PC-9 (cell line): Measurements from ENCODE around the gene INPP4A. TPM values are rescaled to one million over a fixed set of nuclear protein-coding genes. Genes with fewer than 3 reads are reported as not detected.

ENCODE experiments used
- BruUV-seq: library from RNA; stranded (reverse); fragments of 400-500 nt; replicated peaks from 2 replicates; lab custom pipeline; 2021; lab: Mats Ljungman, UMichigan
- CTCF ChIA-PET: fragments of 300-600 bp; sonication (Branson Sonifier 250); formaldehyde crosslinking; loops from one replicate; lab custom pipeline; 2022; ENCODE audit warnings: antibody characterized with exemption; lab: Charles Lee
- POLR2A ChIA-PET: fragments of 300-600 bp; sonication (Branson Sonifier 250); formaldehyde crosslinking; loops from one replicate; lab custom pipeline; 2022; ENCODE audit warnings: antibody characterized with exemption; ENCODE audit not compliant: unreplicated experiment; lab: Charles Lee
- DNase-seq, 2 experiments: peaks; one replicate each; pipeline versions ENCODE4 v3.0.0 to v3.0.0-alpha.2; 2015 to 2022; ENCODE audit warnings: mixed read lengths in 1 of 2
- H2AFZ ChIP-seq: fragments of 200-600 bp; sonication (generic); 2 replicates; pipeline ENCODE4 v1.8.1; 2017; ENCODE audit warnings: antibody characterized with exemption
- H3F3A ChIP-seq: fragments of 200-600 bp; sonication (generic); 2 replicates; pipeline ENCODE4 v1.8.1; 2017; ENCODE audit warnings: antibody characterized with exemption, mild to moderate bottlenecking, low read depth; ENCODE audit not compliant: insufficient read depth
- H3K27ac ChIP-seq: fragments of 200-600 bp; sonication (generic); 2 replicates; pipeline ENCODE4 v1.6.1; 2016; ENCODE audit warnings: mixed run types
- H3K27me3 ChIP-seq: fragments of 200-600 bp; sonication (generic); 2 replicates; pipeline ENCODE4 v1.6.1; 2016; ENCODE audit warnings: low read depth, mixed run types; ENCODE audit not compliant: insufficient read depth
- H3K36me3 ChIP-seq: fragments of 200-600 bp; sonication (generic); 2 replicates; pipeline ENCODE4 v1.6.1; 2016; ENCODE audit warnings: low read depth, mixed run types
- H3K4me1 ChIP-seq: fragments of 200-600 bp; sonication (generic); replicated peaks from 2 replicates; pipeline ENCODE4 v1.6.1; 2016; ENCODE audit warnings: mixed run types; ENCODE audit not compliant: insufficient read depth
- H3K4me2 ChIP-seq: fragments of 200-600 bp; sonication (generic); 2 replicates; pipeline ENCODE4 v1.6.1; 2017; ENCODE audit warnings: mixed run types
- H3K4me3 ChIP-seq: fragments of 200-600 bp; sonication (generic); 2 replicates; pipeline ENCODE4 v1.6.1; 2016; ENCODE audit warnings: mixed run types
- H3K79me2 ChIP-seq: fragments of 200-600 bp; sonication (generic); 2 replicates; pipeline ENCODE4 v1.6.1; 2017; ENCODE audit warnings: low read depth, mixed run types
- H3K9me2 ChIP-seq: fragments of 200-600 bp; sonication (generic); 2 replicates; pipeline ENCODE4 v1.8.1; 2017; ENCODE audit warnings: mild to moderate bottlenecking; ENCODE audit not compliant: insufficient read depth
- H3K9me3 ChIP-seq: fragments of 200-600 bp; sonication (generic); 2 replicates; pipeline ENCODE4 v1.8.1; 2016; ENCODE audit warnings: low read depth; ENCODE audit not compliant: insufficient read depth
- H4K20me1 ChIP-seq: fragments of 200-600 bp; sonication (generic); 2 replicates; pipeline ENCODE4 v1.8.1; 2017; ENCODE audit not compliant: insufficient read depth
- CTCF ChIP-seq: fragments of 200-600 bp; sonication (generic); conservative IDR thresholded peaks from 2 replicates; pipeline ENCODE4 v1.6.1; 2017; ENCODE audit warnings: mixed run types, antibody characterized with exemption, mild to moderate bottlenecking, moderate library complexity
- EZH2 ChIP-seq: fragments of 200-600 bp; sonication (generic); IDR thresholded peaks from 2 replicates; pipeline ENCODE4 v1.8.0; 2017; ENCODE audit warnings: antibody characterized with exemption, low read depth
- intact Hi-C: fragments of 100-400 bp; cut with micrococcal nuclease; formaldehyde crosslinking; loops from one replicate; pipeline ENCODE4 v1.10.0; 2022; ENCODE audit not compliant: unreplicated experiment
- total RNA-seq: library from RNA; stranded (reverse); gene quantifications from 2 replicates; pipeline ENCODE4 v1.2.3, GENCODE V29; 2021

Gene INPP4A
- total RNA-seq, 1 experiment from 2014 or later: 52.9 TPM

GRCh38 chr2:98520806-98521205 is 76.1 kb downstream of the INPP4A start:
- H3K4me2 ChIP-seq: no peak overlapping the region
- ChIA-PET CTCF (no interaction called here), POLR2A (no interaction called here)
- TF ChIP-seq EZH2 (no peak), CTCF (no peak)
- H3K27me3 ChIP-seq: no peaks in the 10 kb centered on the region
- no peaks in the 10 kb centered on the region for H3K36me3 ChIP-seq
- H3K4me3 ChIP-seq: no peak overlapping the region
- H3K79me2 ChIP-seq: no peaks in the 10 kb centered on the region
- no peak for DNase-seq
- no peaks in the 10 kb centered on the region for H3F3A ChIP-seq
- intact Hi-C loops: no loop called here
- no peak overlapping the region for H2AFZ ChIP-seq
- no peak overlapping the region for H3K27ac ChIP-seq
- no TSS peak for BruUV-seq
- H3K4me1 ChIP-seq: no peaks in the 10 kb centered on the region
- H3K9me3 ChIP-seq: no peaks in the 10 kb centered on the region
- no peaks in the 10 kb centered on the region for H3K9me2 ChIP-seq
- no peaks in the 10 kb centered on the region for H4K20me1 ChIP-seq

- POLR2A ChIA-PET: no interaction called here
These were observed 76.6 kb downstream of the INPP4A start for GRCh38 chr2:98521266-98521665.

GRCh38 chr2:98522854-98523253 is 78.2 kb downstream of the INPP4A start:
- DNase-seq: no peak
- intact Hi-C loops: no loop called here
- H3K4me1 ChIP-seq: no peaks in the 10 kb centered on the region
- H3K9me2 ChIP-seq: no peaks in the 10 kb centered on the region
- H4K20me1 ChIP-seq: no peaks in the 10 kb centered on the region
- no peak for TF ChIP-seq CTCF
- no peak for TF ChIP-seq EZH2
- ChIA-PET POLR2A (no interaction called here), CTCF (no interaction called here)
- H3K27me3 ChIP-seq: no peaks in the 10 kb centered on the region
- no peak overlapping the region for H3K27ac ChIP-seq
- H3K9me3 ChIP-seq: no peaks in the 10 kb centered on the region
- no peaks in the 10 kb centered on the region for H3K79me2 ChIP-seq
- no peaks in the 10 kb centered on the region for H3F3A ChIP-seq
- no peaks in the 10 kb centered on the region for H3K36me3 ChIP-seq
- H2AFZ ChIP-seq: no peak overlapping the region
- no TSS peak for BruUV-seq
- H3K4me2 ChIP-seq: no peak overlapping the region
- no peak overlapping the region for H3K4me3 ChIP-seq

More at GRCh38 chr2:98521266-98521665, 76.6 kb downstream of the INPP4A start:
- no peak overlapping the region for H3K27ac ChIP-seq
- CTCF ChIA-PET: no interaction called here
- no peaks in the 10 kb centered on the region for H3K27me3 ChIP-seq
- no peaks in the 10 kb centered on the region for H3F3A ChIP-seq
- BruUV-seq: no TSS peak
- no peaks in the 10 kb centered on the region for H3K79me2 ChIP-seq
- H4K20me1 ChIP-seq: no peaks in the 10 kb centered on the region
- TF ChIP-seq EZH2 (no peak), CTCF (no peak)
- DNase-seq: no peak
- no peak overlapping the region for H2AFZ ChIP-seq
- no peaks in the 10 kb centered on the region for H3K9me2 ChIP-seq
- H3K4me1 ChIP-seq: no peaks in the 10 kb centered on the region
- no peak overlapping the region for H3K4me3 ChIP-seq
- intact Hi-C loops: no loop called here
- H3K4me2 ChIP-seq: no peak overlapping the region
- H3K36me3 ChIP-seq: no peaks in the 10 kb centered on the region
- no peaks in the 10 kb centered on the region for H3K9me3 ChIP-seq
